Lung (tissue), 12 donors: ENCODE results near the gene TBX2. TPM values are rescaled to one million over a fixed set of nuclear protein-coding genes. Genes with fewer than 3 reads are reported as not detected.

ENCODE experiments used
- ATAC-seq: fragments of 200-7000 bp; cut with Tn5 transposase; one replicate; pipeline ENCODE4 v1.9.1; 2020; ENCODE audit warnings: moderate number of reproducible peaks; ENCODE audit not compliant: insufficient read depth, low FRiP score
- DNase-seq, 3 donors: peaks; one replicate each; pipeline ENCODE4 v3.0.0-alpha.2; 2013 to 2017
- H3K27ac ChIP-seq, 2 donors: one replicate each; pipeline ENCODE4 v1.5.1; 2013; ENCODE audit warnings: mild to moderate bottlenecking in 2 of 2, moderate library complexity in 2 of 2, control low read depth in 1 of 2, inconsistent platforms in 1 of 2, low read depth in 1 of 2, low read length in 1 of 2
- H3K27me3 ChIP-seq, 3 donors: one replicate each; pipeline ENCODE4 v1.5.1; 2013; ENCODE audit warnings: low read length in 2 of 3; ENCODE audit not compliant: control insufficient read depth in 3 of 3, insufficient read depth in 3 of 3
- H3K36me3 ChIP-seq, 4 donors: one replicate each; pipeline ENCODE4 v1.5.1; 2013; ENCODE audit warnings: low read length in 4 of 4, mild to moderate bottlenecking in 1 of 4, moderate library complexity in 1 of 4; ENCODE audit not compliant: control insufficient read depth in 4 of 4, insufficient read depth in 4 of 4
- H3K4me1 ChIP-seq, 5 donors: one replicate each; pipeline ENCODE4 v1.5.1; 2013; ENCODE audit warnings: low read length in 5 of 5, mild to moderate bottlenecking in 2 of 5, moderate library complexity in 1 of 5; ENCODE audit not compliant: control insufficient read depth in 5 of 5, insufficient read depth in 5 of 5
- H3K4me3 ChIP-seq: one replicate; pipeline ENCODE4 v1.5.1; 2013; ENCODE audit warnings: mild to moderate bottlenecking, control low read depth, moderate library complexity
- H3K9ac ChIP-seq, 2 donors: one replicate each; pipeline ENCODE4 v1.5.1; 2013; ENCODE audit warnings: low read length in 2 of 2, control low read depth in 1 of 2; ENCODE audit not compliant: insufficient read depth in 1 of 2
- H3K9me3 ChIP-seq, 4 donors: one replicate each; pipeline ENCODE4 v1.5.1; 2013; ENCODE audit warnings: low read length in 3 of 4, mild to moderate bottlenecking in 1 of 4, moderate library complexity in 1 of 4; ENCODE audit not compliant: control insufficient read depth in 4 of 4, insufficient read depth in 3 of 4
- WGBS, 2 donors: extraction: QIAGEN DNeasy Blood & Tissue Kit; methylation state at CpG; one replicate each; pipeline ENCODE4 v1.1.7; 2013; 5-methylcytosine and 5-hydroxymethylcytosine counted together
- polyA plus RNA-seq, 2 donors: library from polyadenylated mRNA; stranded (reverse); fragments of 200-250 nt; gene quantifications; one replicate each; pipeline ENCODE4 v1.2.1, GENCODE V29; 2013
- total RNA-seq, 2 donors: library from RNA; depleted of rRNA in 1 of 2; stranded (reverse); fragments of >200 nt in 1 of 2; gene quantifications; one replicate each; pipeline ENCODE4 v1.2.1, GENCODE V29; 2014 to 2021
- TF ChIP-seq, protein P1 (sequence below): IDR thresholded peaks from 2 replicates; pipeline ENCODE4 v1.5.1; 2012; ENCODE audit warnings: mild to moderate bottlenecking; ENCODE audit errors: control extremely low read depth, extremely low read depth
- donor health status: control.
- donor health status: control.
- donor health status: Bipolar disorder and iron deficiency.
- donor health status: healthy.
- donor health status: DM: yes; HTN: yes; CAD: no.

Gene TBX2
- total and polyA plus RNA-seq, 4 donors, result 44.5 to 155 (median 79.2) TPM

GRCh38 chr17:61412860-61413660, 13.4 kb downstream of the TBX2 start:
- H3K27me3 ChIP-seq, result peaks cover 0 to 4% (median 0%) of the 10 kb centered on the region in 3 donors
- TF ChIP-seq, protein P1, sequence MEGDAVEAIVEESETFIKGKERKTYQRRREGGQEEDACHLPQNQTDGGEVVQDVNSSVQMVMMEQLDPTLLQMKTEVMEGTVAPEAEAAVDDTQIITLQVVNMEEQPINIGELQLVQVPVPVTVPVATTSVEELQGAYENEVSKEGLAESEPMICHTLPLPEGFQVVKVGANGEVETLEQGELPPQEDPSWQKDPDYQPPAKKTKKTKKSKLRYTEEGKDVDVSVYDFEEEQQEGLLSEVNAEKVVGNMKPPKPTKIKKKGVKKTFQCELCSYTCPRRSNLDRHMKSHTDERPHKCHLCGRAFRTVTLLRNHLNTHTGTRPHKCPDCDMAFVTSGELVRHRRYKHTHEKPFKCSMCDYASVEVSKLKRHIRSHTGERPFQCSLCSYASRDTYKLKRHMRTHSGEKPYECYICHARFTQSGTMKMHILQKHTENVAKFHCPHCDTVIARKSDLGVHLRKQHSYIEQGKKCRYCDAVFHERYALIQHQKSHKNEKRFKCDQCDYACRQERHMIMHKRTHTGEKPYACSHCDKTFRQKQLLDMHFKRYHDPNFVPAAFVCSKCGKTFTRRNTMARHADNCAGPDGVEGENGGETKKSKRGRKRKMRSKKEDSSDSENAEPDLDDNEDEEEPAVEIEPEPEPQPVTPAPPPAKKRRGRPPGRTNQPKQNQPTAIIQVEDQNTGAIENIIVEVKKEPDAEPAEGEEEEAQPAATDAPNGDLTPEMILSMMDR, result no peak
- H3K4me1 ChIP-seq, result peaks cover 0 to 59% (median 14%) of the 10 kb centered on the region in 5 donors
- WGBS, 2 donors, result 11 to 16% methylated on average over 29 to 38 of the region's 38 CpGs
- H3K36me3 ChIP-seq, result peaks cover 0 to 13% (median 3%) of the 10 kb centered on the region in 4 donors
- H3K27ac ChIP-seq, result peak overlapping the region; percentile 7 to 87
- DNase-seq, result peak; percentile 70 to 78 (median 75)
- H3K9me3 ChIP-seq, result no peaks in the 10 kb centered on the region
- no peak for ATAC-seq
- peak overlapping the region; percentile 56 for H3K4me3 ChIP-seq
- H3K9ac ChIP-seq, result peak overlapping the region; percentile 37 to 85

DNA sequence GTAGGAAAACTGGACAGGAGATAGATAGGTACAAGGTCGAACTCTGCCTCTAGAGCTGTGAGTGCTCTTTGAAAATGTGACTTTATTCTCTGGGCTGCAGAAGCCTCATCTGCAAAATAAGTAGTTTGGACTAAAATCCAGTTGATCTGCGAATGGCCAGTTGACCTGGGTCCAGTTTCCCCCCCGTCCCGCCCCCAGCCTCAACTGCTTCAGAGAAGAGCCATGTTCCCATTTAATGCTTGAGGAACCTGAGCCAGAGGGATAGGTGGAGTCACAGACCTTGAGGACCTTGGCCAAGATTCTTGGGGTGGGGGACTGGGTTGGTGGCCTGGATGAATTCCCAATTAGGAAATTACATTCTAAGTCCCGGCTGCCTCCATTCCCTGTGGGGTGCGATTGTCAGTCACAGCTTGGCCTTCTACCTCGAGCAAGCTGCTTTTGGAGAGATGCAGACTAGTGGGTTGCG, 14.1 kb downstream of the TBX2 start:
- H3K27me3 ChIP-seq, result peaks cover 0 to 4% (median 0%) of the 10 kb centered on the region in 3 donors
- H3K27ac ChIP-seq, result peak overlapping the region in 1 of 2 donors; percentile 42
- H3K4me3 ChIP-seq, result no peak overlapping the region
- peak in 2 of 3 donors; percentile 58 to 69 for DNase-seq
- peaks cover 0 to 53% (median 14%) of the 10 kb centered on the region in 5 donors for H3K4me1 ChIP-seq
- no peaks in the 10 kb centered on the region for H3K9me3 ChIP-seq
- 82 to 88% methylated on average over 8 of the region's 8 CpGs for WGBS, 2 donors
- ATAC-seq, result no peak
- H3K9ac ChIP-seq, result peak overlapping the region in 1 of 2 donors; percentile 85
- peaks cover 0 to 6% (median 2%) of the 10 kb centered on the region in 4 donors for H3K36me3 ChIP-seq
- TF ChIP-seq, protein P1, result no peak

- H3K9ac ChIP-seq, result no peak overlapping the region
- DNase-seq, result peak; percentile 92 to 96 (median 96)
- TF ChIP-seq, protein P1, result no peak
- ATAC-seq, result no peak
- peaks cover 0 to 4% (median 0%) of the 10 kb centered on the region in 3 donors for H3K27me3 ChIP-seq
- no peaks in the 10 kb centered on the region for H3K9me3 ChIP-seq
- 55 to 66% methylated on average over 16 of the region's 16 CpGs for WGBS, 2 donors
- peaks cover 0 to 53% (median 14%) of the 10 kb centered on the region in 5 donors for H3K4me1 ChIP-seq
- H3K36me3 ChIP-seq, result no peaks in the 10 kb centered on the region
- peak overlapping the region in 1 of 2 donors; percentile 70 for H3K27ac ChIP-seq
- H3K4me3 ChIP-seq, result no peak overlapping the region
Observed at GRCh38 chr17:61414141-61414935, 14.7 kb downstream of the TBX2 start.
